GM13976 (cell line): ENCODE measurements around the gene CC2D2A.

Experiments
- DNase-seq: peaks from one replicate; pipeline ENCODE4 v3.0.0; 2012; ENCODE audit warnings: low spot score
- CTCF ChIP-seq: IDR thresholded peaks from 2 replicates; pipeline ENCODE4 v1.5.1; 2012; ENCODE audit warnings: borderline replicate concordance, mild to moderate bottlenecking; ENCODE audit not compliant: insufficient read depth; ENCODE audit errors: extremely low read depth, missing control alignments, control extremely low read depth
- in situ Hi-C: fragments of 300-500 bp; cut with MboI; formaldehyde crosslinking; loops from one replicate; pipeline ENCODE4 v1.12.0; 2022; ENCODE audit warnings: low sequenced_read_pairs, mixed read lengths, inconsistent platforms; ENCODE audit not compliant: unreplicated experiment

Gene CC2D2A

GRCh38 chr4:15428611-15429010 lies 41.1 kb upstream of the CC2D2A start:
- in situ Hi-C loops, result no loop called here
- no peak for TF ChIP-seq CTCF

GRCh38 chr4:15434091-15434490 lies 35.6 kb upstream of the CC2D2A start:
- TF ChIP-seq CTCF, result no peak
- DNase-seq, result no peak
- in situ Hi-C loops, result no loop called here

More at GRCh38 chr4:15428611-15429010, 41.1 kb upstream of the CC2D2A start:
- DNase-seq, result no peak

- in situ Hi-C loops, result no loop called here
- DNase-seq, result no peak
- no peak for TF ChIP-seq CTCF
Observed at GRCh38 chr4:15434676-15435075, 35.0 kb upstream of the CC2D2A start.

GRCh38 chr4:15436513-15436912 lies 33.2 kb upstream of the CC2D2A start:
- TF ChIP-seq CTCF, result no peak
- DNase-seq, result no peak
- in situ Hi-C loops, result no loop called here

- no peak for TF ChIP-seq CTCF
- DNase-seq, result no peak
- in situ Hi-C loops, result no loop called here
Observed at GRCh38 chr4:15438939-15439524, 30.6 kb upstream of the CC2D2A start.

- TF ChIP-seq CTCF, result no peak
- in situ Hi-C loops, result no loop called here
- no peak for DNase-seq
Observed at GRCh38 chr4:15443371-15444160, 26.1 kb upstream of the CC2D2A start.
